Mammary epithelial cell (primary cell): ENCODE data around the gene EGFL8.

Source experiments
- EZH2 ChIP-seq: IDR thresholded peaks from 2 replicates; pipeline ENCODE4 v1.6.1; 2012; ENCODE audit warnings: low read length, inconsistent platforms, borderline replicate concordance
- TF ChIP-seq, protein P1 (sequence below), 2 donors: IDR thresholded peaks in 1 of 2; conservative IDR thresholded peaks in 1 of 2; 2 replicates each; pipeline ENCODE4 v1.5.1; 2011 to 2012; ENCODE audit warnings: inconsistent platforms in 2 of 2, low read length in 2 of 2, mild to moderate bottlenecking in 2 of 2, control low read depth in 1 of 2, low read depth in 1 of 2; ENCODE audit not compliant: insufficient read depth in 1 of 2; ENCODE audit errors: extremely low read depth in 1 of 2

- no peak for TF ChIP-seq EZH2
- TF ChIP-seq, protein P1, sequence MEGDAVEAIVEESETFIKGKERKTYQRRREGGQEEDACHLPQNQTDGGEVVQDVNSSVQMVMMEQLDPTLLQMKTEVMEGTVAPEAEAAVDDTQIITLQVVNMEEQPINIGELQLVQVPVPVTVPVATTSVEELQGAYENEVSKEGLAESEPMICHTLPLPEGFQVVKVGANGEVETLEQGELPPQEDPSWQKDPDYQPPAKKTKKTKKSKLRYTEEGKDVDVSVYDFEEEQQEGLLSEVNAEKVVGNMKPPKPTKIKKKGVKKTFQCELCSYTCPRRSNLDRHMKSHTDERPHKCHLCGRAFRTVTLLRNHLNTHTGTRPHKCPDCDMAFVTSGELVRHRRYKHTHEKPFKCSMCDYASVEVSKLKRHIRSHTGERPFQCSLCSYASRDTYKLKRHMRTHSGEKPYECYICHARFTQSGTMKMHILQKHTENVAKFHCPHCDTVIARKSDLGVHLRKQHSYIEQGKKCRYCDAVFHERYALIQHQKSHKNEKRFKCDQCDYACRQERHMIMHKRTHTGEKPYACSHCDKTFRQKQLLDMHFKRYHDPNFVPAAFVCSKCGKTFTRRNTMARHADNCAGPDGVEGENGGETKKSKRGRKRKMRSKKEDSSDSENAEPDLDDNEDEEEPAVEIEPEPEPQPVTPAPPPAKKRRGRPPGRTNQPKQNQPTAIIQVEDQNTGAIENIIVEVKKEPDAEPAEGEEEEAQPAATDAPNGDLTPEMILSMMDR (conservative IDR thresholded peaks at IDR 0.05 in 1 of 2, IDR thresholded peaks at IDR 0.05 in 1 of 2; ENCODE audit: extremely low read depth in 1 of 2, insufficient read depth in 1 of 2, low read depth in 1 of 2, low read length in 2 of 2) = no peak
Observed at GRCh38 chr6:32123681-32124080, 40.7 kb upstream of the EGFL8 start.
